Stimulated activated CD4-positive, alpha-beta T cell treated with anti-CD3 and anti-CD28 coated beads, Interleukin-15, amount 100 ng/mL, for 24 hours (primary cell): ENCODE results near the gene NTM.

ENCODE experiments used
- DNase-seq: peaks from one replicate; pipeline ENCODE4 v3.0.0-alpha.2; 2020

Gene NTM

GRCh38 chr11:131808470-131808869 is 438.1 kb downstream of the NTM start:
- no peak for DNase-seq

DNA sequence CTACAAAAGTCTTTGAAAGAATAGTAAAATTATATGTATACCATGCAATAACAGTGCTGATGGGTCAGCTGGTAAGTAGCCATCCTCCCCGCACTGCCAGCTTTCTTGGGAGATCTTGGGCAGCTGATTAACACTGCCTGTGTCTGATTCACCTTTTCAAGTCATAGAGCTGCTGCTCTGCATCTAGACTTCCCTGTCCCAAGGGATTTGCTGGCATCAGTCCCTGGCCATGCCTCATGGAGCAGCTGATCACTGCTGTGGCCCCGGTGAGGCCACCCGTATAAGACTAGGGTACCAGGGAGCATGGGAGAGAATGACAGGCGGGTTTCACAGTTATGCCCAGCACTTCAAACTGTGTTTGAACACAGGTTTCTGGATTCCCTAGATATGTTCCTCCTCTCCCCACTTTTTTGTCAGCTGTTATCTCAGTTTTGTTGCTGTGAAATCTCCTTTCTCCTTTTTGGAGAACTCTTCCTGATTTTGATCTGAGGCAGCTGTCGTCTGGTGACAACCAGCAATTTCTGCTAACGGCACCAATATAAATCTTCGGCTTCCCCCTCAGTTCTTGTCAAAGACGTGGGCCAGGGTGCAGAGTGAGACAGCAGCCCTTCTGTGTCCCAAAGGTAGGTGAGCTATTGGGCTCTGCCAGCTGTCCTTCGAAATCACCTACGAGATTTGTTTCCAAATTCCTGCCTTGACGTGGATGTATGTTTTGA is 438.9 kb downstream of the NTM start:
- DNase-seq, result no peak

GRCh38 chr11:131810541-131810940 is 440.1 kb downstream of the NTM start:
- no peak for DNase-seq

- DNase-seq, result no peak
Measured at GRCh38 chr11:131811383-131811782, 441.0 kb downstream of the NTM start.

DNA sequence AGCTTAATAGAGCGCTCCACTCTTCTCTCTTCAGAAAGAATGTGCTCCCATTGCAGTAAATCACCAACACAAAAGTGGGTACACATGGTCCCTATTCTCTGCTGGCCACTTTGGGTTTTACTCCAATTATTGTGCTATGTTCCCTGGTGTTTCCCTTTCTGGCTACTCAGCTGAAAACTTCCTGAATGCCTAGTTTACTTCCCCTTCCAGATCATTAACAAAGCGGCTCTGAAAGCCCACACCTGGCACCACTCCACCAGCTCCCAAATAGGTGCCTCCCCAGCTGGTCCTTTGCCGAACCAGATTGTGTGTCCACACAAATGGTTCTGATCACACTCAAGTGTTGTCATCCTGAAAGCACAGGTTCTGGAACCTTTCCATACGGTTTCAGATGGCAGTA is 443.7 kb downstream of the NTM start:
- no peak for DNase-seq

DNA sequence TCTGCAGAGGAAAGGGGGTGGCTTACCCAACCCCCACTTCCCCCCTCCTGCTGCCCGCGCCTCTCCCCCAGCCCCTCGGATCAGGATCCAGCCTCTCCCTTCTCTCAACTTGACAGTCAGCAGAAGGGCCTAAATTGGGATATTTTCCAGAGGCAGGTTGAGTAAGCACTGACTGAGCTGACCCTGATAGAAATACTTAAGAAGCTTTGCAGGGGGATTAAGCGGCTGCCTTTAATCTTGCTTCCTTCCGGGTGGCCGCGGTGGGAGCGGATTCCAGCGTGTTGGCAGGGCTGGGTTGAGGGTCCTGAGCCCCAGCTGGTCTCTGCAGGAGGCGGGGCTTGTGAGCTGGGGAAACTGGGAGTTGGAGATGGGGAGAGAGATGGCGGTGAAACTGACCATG is 445.2 kb downstream of the NTM start:
- no peak for DNase-seq

- DNase-seq, result no peak
Measured at GRCh38 chr11:131816051-131816450, 445.6 kb downstream of the NTM start.

DNA sequence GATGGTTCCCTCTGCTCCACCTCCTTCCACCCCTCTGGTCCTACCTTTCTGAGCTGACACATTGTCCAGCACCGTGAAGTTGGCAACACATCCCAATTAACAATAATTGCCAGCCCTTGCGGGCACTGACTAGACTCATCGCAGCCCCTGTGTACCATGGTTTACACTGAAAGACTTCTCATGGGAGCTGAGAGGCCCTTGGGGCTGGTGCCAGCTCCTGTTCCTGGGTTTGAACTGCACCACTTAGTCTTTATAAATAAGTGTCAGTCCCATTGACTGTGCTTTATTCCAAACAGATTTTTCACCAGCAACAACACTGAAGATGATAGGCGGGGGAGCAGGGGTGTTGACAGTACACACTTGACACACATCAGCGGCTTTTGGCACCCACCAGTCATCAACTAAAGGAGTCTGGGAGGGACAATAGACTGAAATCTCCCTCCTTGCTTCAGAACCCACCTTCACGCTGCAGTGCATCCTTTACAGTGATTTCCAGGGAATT is 447.3 kb downstream of the NTM start:
- DNase-seq, result no peak

DNA sequence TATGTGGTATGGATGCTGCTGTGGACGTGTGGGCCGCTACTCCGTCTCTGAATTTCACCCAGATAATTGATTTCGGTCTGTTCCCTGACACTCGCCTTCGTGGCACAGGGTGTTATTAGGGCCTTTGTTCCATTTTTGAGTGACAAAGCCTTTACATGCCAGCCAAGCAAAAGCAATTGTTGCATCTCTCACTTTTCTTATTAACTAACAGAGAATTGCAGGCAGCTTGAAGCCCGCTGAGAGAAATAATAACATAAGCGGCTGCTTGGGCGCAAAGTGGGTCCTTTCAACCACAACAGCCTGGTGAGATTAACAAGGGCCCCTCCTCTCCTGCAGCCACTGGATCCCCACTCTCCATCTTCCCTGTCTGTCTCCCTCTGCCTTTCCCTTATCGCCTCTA is 449.4 kb downstream of the NTM start:
- no peak for DNase-seq

DNA sequence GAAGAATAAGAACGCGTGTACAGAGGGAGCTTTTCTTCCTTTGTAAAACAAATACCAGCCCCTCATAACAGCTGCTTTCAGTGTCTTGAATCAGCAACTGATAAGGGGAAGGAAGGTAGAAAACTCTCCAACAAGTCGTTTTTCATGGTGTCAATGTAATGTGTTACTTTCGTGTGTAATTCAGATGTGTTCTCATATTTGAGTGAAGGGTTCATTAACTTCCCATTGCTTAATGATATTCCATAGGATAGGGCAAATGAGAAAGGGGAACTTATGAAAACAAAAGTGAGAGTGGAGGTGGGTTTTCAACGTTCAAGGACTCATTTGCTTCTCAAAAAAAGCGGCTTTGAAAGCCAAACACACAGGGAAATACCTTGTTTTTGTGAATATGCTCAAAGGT is 452.1 kb downstream of the NTM start:
- no peak for DNase-seq

GRCh38 chr11:131823772-131824171 is 453.4 kb downstream of the NTM start:
- no peak for DNase-seq

DNA sequence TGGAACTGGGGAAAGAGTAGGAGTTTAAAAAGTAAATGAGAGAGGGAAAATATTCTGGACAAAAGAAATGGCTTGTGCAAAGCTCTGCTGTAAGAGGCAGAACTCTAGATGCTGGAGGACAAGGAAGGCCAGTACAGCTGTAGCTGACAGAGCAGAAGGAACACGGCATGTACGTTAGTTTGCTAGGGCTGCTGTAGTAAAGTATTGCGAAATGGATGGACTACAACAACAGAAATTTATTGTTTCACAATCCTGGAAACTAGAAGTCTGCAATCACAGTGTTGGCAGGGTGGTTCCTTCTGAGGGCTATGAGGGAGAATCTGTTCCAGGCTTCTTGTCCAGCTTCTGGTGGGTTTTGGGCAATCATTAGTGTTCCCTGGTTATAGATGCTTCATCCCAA is 454.4 kb downstream of the NTM start:
- DNase-seq, result no peak

DNA sequence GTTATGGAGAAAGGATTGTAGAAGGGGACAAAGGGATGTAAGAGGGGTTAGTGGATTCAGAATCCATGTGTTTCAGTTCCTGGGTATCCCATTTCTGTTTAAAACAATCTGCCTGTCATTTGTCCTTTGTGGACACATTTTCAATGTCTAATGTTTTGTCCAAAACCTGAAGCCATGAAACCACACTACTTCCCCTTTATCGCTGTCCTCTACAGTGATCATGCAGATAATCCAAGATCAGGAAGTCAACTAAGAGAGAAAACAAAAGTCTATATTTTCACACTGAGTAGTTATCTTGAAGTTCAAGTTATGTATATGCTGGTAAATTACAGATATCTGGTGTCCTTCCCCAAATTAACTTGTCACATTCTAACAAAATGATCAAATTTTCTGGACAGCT is 457.0 kb downstream of the NTM start:
- DNase-seq, result no peak

DNA sequence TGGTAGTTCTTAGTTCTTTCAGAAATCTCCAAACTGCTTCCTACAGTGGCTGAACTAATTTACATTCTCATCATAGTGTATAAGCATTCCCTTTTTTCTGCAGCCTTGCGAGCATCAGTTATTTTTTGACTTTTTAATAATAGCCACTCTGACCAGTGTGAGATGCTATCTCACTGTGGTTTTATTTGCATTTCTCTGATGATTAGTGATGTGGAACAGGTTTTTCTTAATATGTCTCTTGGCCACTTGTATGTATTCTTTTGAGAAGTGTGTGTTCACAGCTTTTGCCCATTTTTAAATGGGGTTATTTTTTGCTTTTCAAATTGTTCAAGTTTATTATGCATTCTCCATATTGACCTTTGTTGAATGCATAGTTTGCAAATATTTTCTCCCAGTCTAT is 459.3 kb downstream of the NTM start:
- DNase-seq, result no peak

GRCh38 chr11:131832079-131832478 is 461.7 kb downstream of the NTM start:
- DNase-seq, result no peak

DNA sequence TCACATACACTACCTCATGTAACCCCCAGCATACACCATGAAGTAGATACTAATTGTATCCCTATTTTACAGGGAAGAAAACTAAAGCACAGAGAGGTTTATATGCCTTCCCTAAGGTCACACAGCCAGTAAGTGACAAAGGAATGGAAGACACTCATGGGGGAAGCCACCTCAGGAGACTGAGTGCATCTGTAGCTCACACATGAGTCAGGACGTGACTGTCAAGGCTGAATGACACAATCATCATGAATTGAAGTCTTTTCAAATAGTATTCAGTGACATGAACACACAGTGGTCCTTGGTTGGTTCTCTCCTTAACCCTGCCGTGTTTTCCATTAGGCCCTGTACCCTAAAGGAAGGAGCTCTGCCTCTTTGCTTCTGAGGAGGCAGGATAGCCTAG is 463.0 kb downstream of the NTM start:
- no peak for DNase-seq

DNA sequence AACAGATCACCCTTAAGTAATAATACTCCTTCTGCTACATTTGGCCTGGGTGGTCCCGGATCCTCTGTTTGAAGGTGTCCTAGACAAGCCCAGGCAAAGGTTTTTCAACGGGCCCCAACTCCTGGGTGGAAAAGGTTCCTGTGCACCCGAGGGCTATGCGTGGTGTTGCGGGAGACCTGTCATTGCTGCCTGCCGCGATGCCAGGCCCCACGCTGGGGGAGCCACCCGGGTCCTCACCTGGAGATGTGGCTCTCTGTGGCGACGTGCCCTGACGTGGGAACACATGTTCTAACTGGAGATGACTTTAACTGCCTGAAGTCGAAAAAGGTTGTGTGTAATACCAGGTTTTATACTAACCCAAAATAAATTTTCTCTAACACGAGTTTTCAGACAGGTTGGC is 467.1 kb downstream of the NTM start:
- no peak for DNase-seq

DNA sequence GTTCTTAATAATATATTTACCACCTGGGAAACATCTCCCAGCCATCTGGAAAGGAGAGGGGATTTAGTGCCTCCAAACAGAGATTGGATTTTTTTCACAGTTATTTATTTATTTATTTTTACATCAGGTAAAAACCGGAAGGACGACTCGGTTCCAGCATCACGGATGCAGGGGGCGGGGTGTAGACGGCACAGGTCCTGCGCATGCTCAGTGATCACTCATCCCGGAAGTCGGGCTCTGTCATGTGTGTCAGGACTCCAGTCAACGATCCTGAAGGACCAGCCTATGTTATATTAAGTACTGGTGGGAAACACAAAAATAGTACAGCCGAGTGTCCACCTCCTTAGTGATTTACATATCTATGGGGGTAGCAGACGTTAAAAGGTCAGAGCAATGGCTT is 467.6 kb downstream of the NTM start:
- DNase-seq, result no peak

- no peak for DNase-seq
Measured at GRCh38 chr11:131839326-131839725, 468.9 kb downstream of the NTM start.

DNA sequence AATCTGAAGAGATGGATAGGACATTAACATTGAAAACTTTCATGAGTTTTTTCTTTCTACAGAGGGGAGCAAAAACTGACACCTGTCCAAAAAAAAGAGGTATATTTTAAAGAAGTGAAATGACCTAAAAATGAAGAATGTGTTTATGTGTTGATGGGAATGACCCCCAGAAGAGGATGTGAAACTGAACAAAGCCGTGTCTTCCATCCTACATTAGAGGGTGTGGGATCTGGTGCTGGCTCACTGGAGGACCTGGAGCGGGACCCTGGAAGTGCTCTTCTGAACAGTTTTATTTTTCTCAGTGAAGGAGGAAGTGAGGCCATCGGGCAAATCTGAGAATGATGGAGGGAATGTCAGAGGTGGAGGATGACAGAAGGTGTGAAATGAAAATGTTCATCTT is 470.1 kb downstream of the NTM start:
- no peak for DNase-seq

DNA sequence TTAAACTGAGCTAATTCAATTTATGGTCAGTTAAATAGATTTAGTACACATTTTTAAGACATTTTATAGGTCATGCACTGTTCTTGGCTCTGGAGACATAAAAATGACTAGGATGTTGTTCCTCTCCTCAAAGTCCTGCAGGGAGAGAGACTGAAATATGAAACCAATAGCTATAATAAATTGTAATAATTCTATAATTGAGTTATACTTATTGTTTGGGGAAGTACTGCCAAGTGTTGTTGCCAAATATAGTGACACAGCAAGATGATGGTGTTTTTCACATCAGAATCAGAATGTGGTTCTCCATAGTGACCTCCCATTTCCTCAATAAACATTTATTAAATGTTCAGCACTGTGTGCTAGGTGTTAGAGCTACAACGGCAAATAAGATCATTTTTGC is 470.6 kb downstream of the NTM start:
- DNase-seq, result no peak

DNA sequence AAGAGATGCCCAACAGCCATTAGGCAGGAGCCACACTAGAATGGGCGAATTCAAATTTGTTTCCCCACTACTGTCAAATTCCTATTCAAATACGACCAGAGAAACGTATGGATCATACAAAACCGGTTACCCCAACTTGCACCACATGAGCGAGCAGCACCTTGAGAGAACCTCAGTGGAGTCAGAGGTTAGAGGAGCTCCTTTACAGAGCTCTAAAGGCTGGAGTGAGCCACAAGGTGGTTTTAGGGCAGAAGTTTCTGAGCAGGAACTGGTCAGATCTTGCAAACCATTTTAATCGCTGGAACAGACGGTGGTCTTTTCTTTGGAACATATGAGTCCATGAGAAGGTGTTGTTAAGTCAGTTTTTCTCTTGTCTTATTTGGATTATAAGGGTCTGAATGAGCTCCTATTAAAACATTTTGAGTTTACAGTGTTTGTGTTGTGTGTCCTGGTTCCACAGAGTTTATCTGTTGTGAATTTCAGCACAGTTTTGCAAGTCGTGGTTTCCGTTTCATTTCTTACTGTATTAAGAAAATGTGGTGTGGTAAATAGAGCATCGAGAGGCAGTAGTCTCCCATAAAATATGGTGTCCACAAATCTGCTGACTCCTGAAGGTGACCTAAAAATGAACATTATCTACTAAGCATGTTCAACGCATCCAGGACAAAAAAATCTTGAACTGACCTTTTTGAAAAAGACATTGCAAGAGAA is 471.7 kb downstream of the NTM start:
- DNase-seq, result no peak

DNA sequence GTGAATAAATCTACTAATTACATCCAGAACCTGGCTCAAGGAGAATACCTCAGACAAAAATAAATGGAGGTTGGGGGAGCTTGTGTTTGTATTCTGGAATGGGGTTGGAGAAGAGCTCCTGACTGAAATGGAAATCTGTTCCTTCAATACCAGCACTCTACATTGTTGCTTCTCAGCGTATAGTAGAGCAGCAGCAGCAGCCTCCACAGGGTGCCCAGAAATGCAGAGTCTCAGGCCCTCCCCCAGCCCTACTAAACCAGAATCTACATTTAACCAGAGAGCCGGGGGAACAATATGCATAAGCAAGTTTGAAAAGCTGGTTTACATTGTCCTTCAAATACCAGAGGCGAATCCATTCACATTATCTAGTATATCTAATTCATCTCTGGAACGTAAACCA is 474.8 kb downstream of the NTM start:
- DNase-seq, result no peak

GRCh38 chr11:131849485-131849884 is 479.1 kb downstream of the NTM start:
- DNase-seq, result no peak

- DNase-seq, result no peak
Measured at GRCh38 chr11:131850507-131850906, 480.1 kb downstream of the NTM start.
